Stomach (tissue), 9 donors: ENCODE results near the gene LIN9. TPM values are rescaled to one million over a fixed set of nuclear protein-coding genes. Genes with fewer than 3 reads are reported as not detected.

Experiments used
- DNase-seq, 2 donors: peaks; one replicate each; pipeline versions ENCODE4 v3.0.0 to v3.0.0-alpha.2; 2013 to 2019
- H3K27ac ChIP-seq, 5 donors: fragments of 200-600 bp in 4 of 5; sonication (generic) in 4 of 5; one replicate each; pipeline ENCODE4 v1.5.1; 2013 to 2019; ENCODE audit warnings: mild to moderate bottlenecking in 1 of 5, moderate library complexity in 1 of 5
- H3K27me3 ChIP-seq, 3 donors: fragments of 200-600 bp; sonication (generic); one replicate each; pipeline ENCODE4 v1.5.1; 2017 to 2019; ENCODE audit warnings: mixed run types in 1 of 3
- H3K36me3 ChIP-seq, 4 donors: fragments of 200-600 bp; sonication (generic); 1 replicate in 3 of 4; 2 replicates in 1 of 4; pipeline ENCODE4 v1.5.1; 2016 to 2019
- H3K4me1 ChIP-seq, 4 donors: fragments of 200-600 bp; sonication (generic); one replicate each; pipeline ENCODE4 v1.5.1; 2016 to 2019
- H3K4me3 ChIP-seq, 4 donors: fragments of 200-600 bp; sonication (generic) in 3 of 4; one replicate each; pipeline ENCODE4 v1.5.1; 2016 to 2019; ENCODE audit warnings: mild to moderate bottlenecking in 1 of 4
- H3K9me3 ChIP-seq, 4 donors: fragments of 200-600 bp; sonication (generic); one replicate each; pipeline ENCODE4 v1.5.1; 2016 to 2019
- CTCF ChIP-seq, 7 experiments: fragments of 450-650 bp in 4 of 7; fragments of 200-600 bp in 3 of 7; sonication (generic) in 3 of 7; IDR thresholded peaks; one replicate each; pipeline ENCODE4 v1.5.1; 2016 to 2019; ENCODE audit warnings: antibody characterized with exemption in 7 of 7, control low read depth in 2 of 7, mild to moderate bottlenecking in 1 of 7
- EP300 ChIP-seq: sonication (generic); formaldehyde crosslinking; IDR thresholded peaks from one replicate; pipeline ENCODE4 v1.6.1; 2017; ENCODE audit warnings: antibody characterized with exemption
- POLR2A ChIP-seq, 4 donors: fragments of 450-650 bp; IDR thresholded peaks; one replicate each; pipeline ENCODE4 v1.6.1; 2016; ENCODE audit warnings: antibody characterized with exemption in 4 of 4, control low read depth in 2 of 4, mild to moderate bottlenecking in 1 of 4, moderate library complexity in 1 of 4
- POLR2AphosphoS5 ChIP-seq, 3 donors: sonication (generic); formaldehyde crosslinking; IDR thresholded peaks; one replicate each; pipeline ENCODE4 v1.6.1; 2016; ENCODE audit warnings: antibody characterized with exemption in 3 of 3
- WGBS, 5 donors: extraction: QIAGEN DNeasy Blood & Tissue Kit in 3 of 5; methylation state at CpG; one replicate each; pipeline versions ENCODE4 v1.1.5 to v1.1.7; 2013 to 2018; 5-methylcytosine and 5-hydroxymethylcytosine counted together
- intact Hi-C: fragments of 100-400 bp; cut with DNase I; formaldehyde crosslinking; loops from one replicate; pipeline ENCODE4 v1.15.1; 2023; ENCODE audit warnings: low total_unique reads
- polyA plus RNA-seq, 3 donors: library from polyadenylated mRNA; stranded (reverse); fragments of 200-250 nt; gene quantifications; one replicate each; pipeline ENCODE4 v1.2.3, GENCODE V29; 2013
- total RNA-seq, 5 donors: library from RNA; depleted of rRNA; stranded (reverse); fragments of >200 nt; gene quantifications; one replicate each; pipeline versions ENCODE4 v1.1.0 to v1.2.3, GENCODE V29; 2014 to 2016
- donor health status: healthy with polysubstance abuse.
- donor health status: Bipolar disorder and iron deficiency.
- donor health status: healthy.

Gene LIN9
- total and polyA plus RNA-seq, 8 donors: 1.3 to 45.5 (median 2.9) TPM; not detected in 1

GRCh38 chr1:226327761-226328162, 18.8 kb upstream of the LIN9 start:
- TF ChIP-seq CTCF (IDR thresholded peaks at IDR 0.05) (no peak), POLR2A (IDR thresholded peaks at IDR 0.05) (no peak), EP300 (no peak), POLR2AphosphoS5 (IDR thresholded peaks at IDR 0.05) (no peak)

GRCh38 chr1:226325178-226325577, 16.2 kb upstream of the LIN9 start:
- 36 to 71% (median 46%) methylated on average over 1 of the region's 1 CpG for WGBS, 5 donors

More at GRCh38 chr1:226327761-226328162, 18.8 kb upstream of the LIN9 start:
- Histone ChIP-seq H3K27ac (no peak overlapping the region), H3K9me3 (no peaks in the 10 kb centered on the region), H3K27me3 (no peaks in the 10 kb centered on the region), H3K36me3 (no peaks in the 10 kb centered on the region), H3K4me3 (no peak overlapping the region), H3K4me1 (peaks cover 0 to under 1% (median 0%) of the 10 kb centered on the region in 4 donors)
- 58 to 77% (median 65%) methylated on average over 2 of the region's 2 CpGs for WGBS, 5 donors
- no peak for DNase-seq
- intact Hi-C loops: no loop called here

GRCh38 chr1:226324479-226324878, 15.5 kb upstream of the LIN9 start:
- no peaks in the 10 kb centered on the region for H3K4me1 ChIP-seq
- H3K27me3 ChIP-seq: peaks cover 0 to 9% (median 0%) of the 10 kb centered on the region in 3 donors
- H3K36me3 ChIP-seq: no peaks in the 10 kb centered on the region
- H3K27ac ChIP-seq: no peak overlapping the region
- TF ChIP-seq EP300 (no peak), POLR2AphosphoS5 (IDR thresholded peaks at IDR 0.05) (no peak), POLR2A (IDR thresholded peaks at IDR 0.05) (no peak), CTCF (IDR thresholded peaks at IDR 0.05) (no peak)
- intact Hi-C loops: no loop called here
- no peak overlapping the region for H3K4me3 ChIP-seq
- H3K9me3 ChIP-seq: no peaks in the 10 kb centered on the region
- DNase-seq: no peak

More at GRCh38 chr1:226325178-226325577, 16.2 kb upstream of the LIN9 start:
- TF ChIP-seq EP300 (no peak), POLR2AphosphoS5 (IDR thresholded peaks at IDR 0.05) (no peak), POLR2A (IDR thresholded peaks at IDR 0.05) (no peak), CTCF (IDR thresholded peaks at IDR 0.05) (no peak)
- intact Hi-C loops: no loop called here
- Histone ChIP-seq H3K27me3 (peaks cover 0 to 9% (median 0%) of the 10 kb centered on the region in 3 donors), H3K27ac (no peak overlapping the region), H3K4me3 (no peak overlapping the region), H3K36me3 (no peaks in the 10 kb centered on the region), H3K9me3 (no peaks in the 10 kb centered on the region), H3K4me1 (no peaks in the 10 kb centered on the region)
- no peak for DNase-seq

GRCh38 chr1:226322986-226323385, 14.0 kb upstream of the LIN9 start:
- TF ChIP-seq POLR2AphosphoS5 (IDR thresholded peaks at IDR 0.05) (no peak), POLR2A (IDR thresholded peaks at IDR 0.05) (no peak), EP300 (no peak), CTCF (IDR thresholded peaks at IDR 0.05) (no peak)
- intact Hi-C loops: no loop called here
- no peaks in the 10 kb centered on the region for H3K9me3 ChIP-seq
- no peak overlapping the region for H3K4me3 ChIP-seq
- no peaks in the 10 kb centered on the region for H3K4me1 ChIP-seq
- 82 to 93% (median 85%) methylated on average over 3 of the region's 3 CpGs for WGBS, 5 donors
- no peaks in the 10 kb centered on the region for H3K36me3 ChIP-seq
- H3K27me3 ChIP-seq: peaks cover 0 to 15% (median 0%) of the 10 kb centered on the region in 3 donors
- no peak for DNase-seq
- no peak overlapping the region for H3K27ac ChIP-seq
